Testis (tissue), 2 donors: Measurements from ENCODE around the gene SEMA5A.

Source experiments
- POLR2A ChIP-seq: fragments of 450-650 bp; IDR thresholded peaks from one replicate; pipeline ENCODE4 v1.6.1; 2017; ENCODE audit warnings: antibody characterized with exemption, mild to moderate bottlenecking, moderate library complexity
- TF ChIP-seq, protein P1 (sequence below), 3 experiments: fragments of 450-650 bp in 2 of 3; fragments of 200-600 bp in 1 of 3; sonication (generic) in 1 of 3; IDR thresholded peaks; one replicate each; pipeline ENCODE4 v1.5.1; 2016 to 2019; ENCODE audit warnings: antibody characterized with exemption in 3 of 3, mild to moderate bottlenecking in 2 of 3, moderate library complexity in 1 of 3

- TF ChIP-seq, protein P1, sequence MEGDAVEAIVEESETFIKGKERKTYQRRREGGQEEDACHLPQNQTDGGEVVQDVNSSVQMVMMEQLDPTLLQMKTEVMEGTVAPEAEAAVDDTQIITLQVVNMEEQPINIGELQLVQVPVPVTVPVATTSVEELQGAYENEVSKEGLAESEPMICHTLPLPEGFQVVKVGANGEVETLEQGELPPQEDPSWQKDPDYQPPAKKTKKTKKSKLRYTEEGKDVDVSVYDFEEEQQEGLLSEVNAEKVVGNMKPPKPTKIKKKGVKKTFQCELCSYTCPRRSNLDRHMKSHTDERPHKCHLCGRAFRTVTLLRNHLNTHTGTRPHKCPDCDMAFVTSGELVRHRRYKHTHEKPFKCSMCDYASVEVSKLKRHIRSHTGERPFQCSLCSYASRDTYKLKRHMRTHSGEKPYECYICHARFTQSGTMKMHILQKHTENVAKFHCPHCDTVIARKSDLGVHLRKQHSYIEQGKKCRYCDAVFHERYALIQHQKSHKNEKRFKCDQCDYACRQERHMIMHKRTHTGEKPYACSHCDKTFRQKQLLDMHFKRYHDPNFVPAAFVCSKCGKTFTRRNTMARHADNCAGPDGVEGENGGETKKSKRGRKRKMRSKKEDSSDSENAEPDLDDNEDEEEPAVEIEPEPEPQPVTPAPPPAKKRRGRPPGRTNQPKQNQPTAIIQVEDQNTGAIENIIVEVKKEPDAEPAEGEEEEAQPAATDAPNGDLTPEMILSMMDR (IDR thresholded peaks at IDR 0.05), result no peak
- no peak for TF ChIP-seq POLR2A
Measured at GRCh38 chr5:9543311-9543920, 2.5 kb downstream of the SEMA5A start.
